Stimulated activated CD8-positive, alpha-beta memory T cell treated with anti-CD3 and anti-CD28 coated beads, Interleukin-4, amount 100 ng/mL, for 1 hour (primary cell): Measurements from ENCODE around the gene HOXA3.

Experiments used
- DNase-seq, 2 donors: peaks; one replicate each; pipeline ENCODE4 v3.0.0-alpha.2; 2020; ENCODE audit warnings: low read depth in 2 of 2, low spot score in 1 of 2

The HOXA3 gene

DNA sequence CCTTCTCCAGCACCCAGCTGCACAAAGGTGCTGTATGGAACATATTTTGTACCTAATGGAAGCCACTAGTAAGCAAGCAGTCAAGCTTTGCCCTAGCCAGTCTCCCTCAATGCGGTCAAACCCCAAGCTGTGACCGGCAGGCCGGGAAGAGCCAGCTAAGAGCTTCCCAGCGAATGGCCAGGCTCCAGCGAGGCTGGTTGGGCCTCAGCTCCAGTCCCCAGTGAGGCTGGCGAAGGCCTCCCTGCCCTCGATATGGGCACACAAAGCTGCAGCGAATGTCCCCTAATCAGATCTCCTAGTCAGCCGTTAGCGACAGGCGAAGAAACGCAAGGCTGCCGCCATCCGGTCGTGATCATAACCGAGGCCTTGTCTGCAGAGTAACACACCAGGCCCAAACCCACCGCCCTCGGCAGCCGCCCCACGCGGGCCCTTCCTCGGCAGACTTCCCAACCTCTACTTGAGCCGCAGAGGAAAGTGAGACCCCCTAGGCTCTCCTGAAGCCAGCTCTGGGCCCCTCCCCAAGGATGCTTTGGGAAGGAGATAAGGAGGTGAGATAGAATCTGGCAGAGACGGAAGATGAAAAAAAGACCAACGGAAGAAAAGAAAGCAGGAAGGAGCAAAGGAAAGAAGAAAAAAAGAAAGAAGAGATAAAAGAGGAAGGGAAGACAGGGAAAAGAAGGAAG lies 16.0 kb upstream of the HOXA3 start:
- no peak for DNase-seq

GRCh38 chr7:27167916-27168264 lies 15.5 kb upstream of the HOXA3 start:
- DNase-seq = no peak

DNA sequence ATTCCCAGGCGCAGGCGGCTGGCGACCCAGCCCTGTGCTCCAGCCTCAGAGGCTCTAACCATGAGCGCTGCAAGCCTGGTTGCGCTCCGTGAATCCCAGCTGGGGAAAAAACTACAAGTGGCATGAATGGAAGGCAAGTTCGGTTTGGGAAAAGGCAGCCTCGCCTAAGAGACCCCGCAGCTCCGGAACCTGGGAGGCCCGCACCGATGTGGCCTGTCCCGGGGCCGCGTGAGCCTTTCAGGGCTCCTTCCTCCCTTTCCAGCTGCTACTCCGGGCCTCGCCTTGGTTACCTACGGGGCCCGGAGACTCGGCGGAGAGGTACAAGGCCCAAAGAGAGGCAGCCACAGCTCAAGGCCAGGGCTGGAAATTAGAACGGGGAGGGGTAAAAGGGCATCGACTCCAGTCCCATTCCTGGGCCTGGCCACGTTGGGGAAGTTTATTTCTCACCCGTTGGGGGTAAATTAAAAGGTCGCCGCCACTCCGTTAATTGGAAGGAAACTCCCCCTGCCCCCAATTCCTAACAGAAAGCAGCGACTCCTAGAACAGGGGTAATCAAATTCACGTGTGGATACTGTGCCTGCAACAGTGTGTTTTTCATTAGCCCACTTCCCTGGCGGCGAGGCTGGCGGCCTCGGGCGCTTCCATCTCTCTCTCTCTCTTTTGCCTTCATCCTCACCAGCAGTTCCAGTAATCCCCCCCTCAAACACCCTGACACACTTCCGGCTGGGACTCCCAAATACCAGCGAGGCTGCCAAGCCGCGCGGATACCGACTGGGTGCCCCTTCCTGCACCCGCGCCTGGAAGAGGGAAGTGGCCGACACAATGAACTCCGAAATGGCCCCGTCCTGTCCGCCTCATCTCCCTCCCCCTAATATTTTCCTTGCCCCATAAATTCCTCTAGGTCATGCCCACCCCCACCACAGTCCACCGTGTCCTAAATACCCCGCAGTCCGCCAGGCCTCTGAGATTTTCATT lies 14.4 kb upstream of the HOXA3 start:
- DNase-seq = no peak

DNA sequence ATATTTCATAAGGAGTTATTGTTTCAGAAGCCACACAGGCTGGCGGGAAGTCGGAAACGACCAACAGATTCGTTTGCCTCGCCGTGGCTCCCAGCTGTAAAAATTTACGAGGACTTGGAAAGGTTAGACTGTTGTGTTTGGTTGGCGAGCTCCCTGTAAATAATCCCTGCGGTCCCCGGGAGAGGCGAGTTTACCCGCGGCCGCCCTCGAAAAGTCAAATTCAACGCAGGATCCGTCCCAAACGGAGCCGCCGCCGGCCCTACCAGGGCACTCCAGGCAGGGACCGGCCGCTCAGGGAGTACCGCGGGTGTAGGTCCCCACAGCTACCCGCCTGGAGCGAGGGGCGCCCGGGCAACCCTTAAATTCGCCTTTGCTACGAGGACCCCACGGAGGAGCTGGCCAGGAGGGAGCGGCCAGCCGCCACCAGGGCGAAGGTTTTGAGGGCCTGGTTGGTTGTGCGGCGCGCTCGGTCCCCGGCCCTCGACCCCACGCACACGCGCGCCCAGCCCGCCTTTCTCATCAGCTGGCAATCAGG lies 13.7 kb upstream of the HOXA3 start:
- no peak for DNase-seq

DNA sequence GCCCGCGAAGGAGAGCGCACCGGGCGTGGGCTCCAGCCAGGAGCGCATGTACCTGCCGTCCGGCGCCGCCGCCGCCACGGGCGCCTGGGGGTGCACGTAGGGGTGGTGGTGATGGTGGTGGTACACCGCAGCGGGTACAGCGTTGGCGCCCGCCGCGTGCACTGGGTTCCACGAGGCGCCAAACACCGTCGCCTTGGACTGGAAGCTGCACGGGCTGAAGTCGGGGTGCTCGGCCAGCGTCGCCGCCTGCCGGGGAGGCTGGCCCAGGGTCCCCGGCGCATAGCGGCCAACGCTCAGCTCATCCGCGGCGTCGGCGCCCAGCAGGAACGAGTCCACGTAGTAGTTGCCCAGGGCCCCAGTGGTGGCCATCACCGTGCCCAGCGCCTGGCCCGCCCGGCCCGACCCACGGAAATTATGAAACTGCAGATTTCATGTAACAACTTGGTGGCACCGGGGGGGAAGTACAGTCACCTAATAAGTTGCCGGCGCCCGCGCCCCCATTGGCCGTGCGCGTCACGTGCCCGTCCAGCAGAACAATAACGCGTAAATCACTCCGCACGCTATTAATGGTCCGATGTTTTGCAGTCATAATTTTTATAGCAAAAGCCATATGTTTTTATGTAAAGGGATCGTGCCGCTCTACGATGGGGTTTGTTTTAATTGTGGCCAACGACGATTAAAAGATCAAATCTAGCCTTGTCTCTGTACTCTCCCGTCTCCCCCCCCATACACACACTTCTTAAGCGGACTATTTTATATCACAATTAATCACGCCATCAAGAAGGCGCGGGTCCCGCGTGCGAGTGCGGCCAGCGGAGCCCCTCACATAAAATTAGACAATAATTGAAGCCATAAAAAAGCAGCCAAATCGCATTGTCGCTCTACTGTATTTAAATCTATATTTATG lies 13.0 kb upstream of the HOXA3 start, which contains the start of gene HOXA9:
TSS of gene HOXA9 (minus strand) at position 449 of the 907 bp plus-strand sequence. CDS start at position 369, 80 bp downstream.
- DNase-seq = no peak

DNA sequence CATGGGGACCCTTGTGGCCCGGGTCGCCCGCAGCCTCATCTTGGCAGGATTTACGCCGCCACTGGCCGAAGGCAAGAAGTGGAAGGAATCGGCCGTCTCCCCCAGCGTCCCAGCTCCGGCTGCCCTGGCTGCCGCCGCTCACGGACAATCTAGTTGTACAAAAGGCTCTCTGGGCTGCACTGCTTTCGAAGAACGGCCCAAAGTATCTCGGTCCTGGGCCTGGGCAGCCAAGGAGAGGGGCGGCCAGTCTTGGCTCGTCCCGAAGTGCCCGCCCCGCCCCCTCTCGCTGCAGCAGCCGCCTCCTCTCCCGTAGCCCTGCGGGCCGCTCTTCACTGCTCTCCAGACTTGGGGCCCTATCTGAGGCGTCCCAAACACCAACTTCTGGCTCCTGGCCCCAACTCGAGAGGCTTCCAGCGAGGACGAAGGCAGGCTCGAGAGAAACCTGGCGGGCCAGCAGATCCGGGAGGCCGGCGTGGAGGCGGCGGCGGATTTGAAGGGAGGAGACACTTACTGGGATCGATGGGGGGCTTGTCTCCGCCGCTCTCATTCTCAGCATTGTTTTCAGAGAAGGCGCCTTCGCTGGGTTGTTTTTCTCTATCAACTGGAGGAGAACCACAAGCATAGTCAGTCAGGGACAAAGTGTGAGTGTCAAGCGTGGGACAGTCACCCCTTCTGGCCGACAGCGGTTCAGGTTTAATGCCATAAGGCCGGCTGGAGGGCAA lies 12.1 kb upstream of the HOXA3 start:
- no peak for DNase-seq

DNA sequence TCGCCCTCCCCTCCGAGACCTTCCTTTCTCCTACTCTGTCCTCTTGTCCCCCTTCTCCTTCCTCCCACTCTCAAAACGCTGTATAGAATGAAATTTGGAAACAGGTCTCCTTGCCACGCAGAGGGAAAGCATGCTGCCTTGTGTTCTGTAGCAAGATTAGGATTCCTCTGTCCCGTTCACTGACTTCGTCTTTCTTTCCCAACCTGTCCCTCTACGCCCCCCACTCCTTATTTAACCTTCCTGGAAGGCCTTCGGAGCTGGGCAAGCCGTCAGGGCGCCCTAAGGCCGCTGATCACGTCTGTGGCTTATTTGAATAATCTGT lies 11.6 kb upstream of the HOXA3 start:
- no peak for DNase-seq

- DNase-seq = no peak
Measured at GRCh38 chr7:27163288-27164044, 11.1 kb upstream of the HOXA3 start.

DNA sequence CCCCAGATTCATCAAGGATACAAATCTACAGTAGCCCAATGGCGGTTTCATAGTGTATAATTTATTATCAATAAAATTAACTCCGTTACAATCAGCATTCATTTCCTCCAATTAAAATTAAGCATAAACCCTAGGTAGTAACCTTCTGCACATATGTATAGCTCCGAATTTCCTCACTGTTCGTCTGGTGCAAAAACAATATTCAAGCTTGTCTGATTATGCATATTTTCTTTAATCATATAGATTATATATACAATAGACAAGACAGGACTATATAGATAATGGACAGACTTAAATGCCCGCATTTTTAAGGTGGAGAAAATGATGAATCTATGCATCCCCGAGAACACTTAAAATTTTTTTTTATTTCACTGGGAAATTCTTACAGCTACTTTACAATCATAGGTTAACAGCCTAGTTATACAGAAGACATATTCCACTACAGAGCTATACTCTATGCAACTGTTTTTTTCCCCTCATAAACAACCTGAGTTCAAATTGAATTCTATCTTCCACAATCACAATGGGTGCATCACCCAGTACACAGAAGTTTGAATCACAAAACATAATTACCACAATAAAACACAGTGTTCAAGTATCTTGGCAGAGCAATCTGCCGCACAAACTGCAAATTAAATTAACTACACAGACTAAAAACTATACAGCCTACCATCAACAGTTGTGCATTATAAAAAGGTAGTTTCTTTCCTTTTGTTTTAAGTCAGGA lies 10.3 kb upstream of the HOXA3 start:
- DNase-seq = no peak

GRCh38 chr7:27161721-27162560 lies 9.6 kb upstream of the HOXA3 start:
- DNase-seq = no peak

GRCh38 chr7:27161214-27161720 lies 8.9 kb upstream of the HOXA3 start:
- DNase-seq = no peak

- DNase-seq = peak; percentile 77 to 80
Measured at GRCh38 chr7:27160546-27161213, 8.3 kb upstream of the HOXA3 start.

DNA sequence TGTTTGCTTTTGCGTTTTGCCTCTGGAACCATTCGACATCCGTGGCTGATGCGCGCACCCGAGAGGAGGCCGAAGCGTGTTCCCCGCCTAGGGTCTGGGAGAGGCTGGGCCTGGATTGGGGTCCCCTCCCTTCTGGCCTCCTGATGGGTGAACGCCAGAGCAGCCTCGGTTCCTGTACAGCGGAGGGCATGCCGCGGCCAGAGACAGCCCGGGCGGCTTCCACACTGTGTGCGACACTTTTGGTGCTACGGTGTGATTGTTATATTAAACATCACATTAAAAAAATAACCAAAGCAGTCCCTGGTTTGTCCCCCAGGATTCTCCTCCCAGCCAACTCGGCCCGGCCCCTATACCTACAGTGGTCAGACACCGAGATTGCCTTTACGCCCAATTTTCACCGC lies 7.8 kb upstream of the HOXA3 start:
- no peak for DNase-seq

GRCh38 chr7:27159266-27160144 lies 7.1 kb upstream of the HOXA3 start:
- no peak for DNase-seq

GRCh38 chr7:27158436-27159265 lies 6.3 kb upstream of the HOXA3 start:
- DNase-seq = no peak
